Measurements from ENCODE around the gene EPS8L2.

Gene EPS8L2

DNA sequence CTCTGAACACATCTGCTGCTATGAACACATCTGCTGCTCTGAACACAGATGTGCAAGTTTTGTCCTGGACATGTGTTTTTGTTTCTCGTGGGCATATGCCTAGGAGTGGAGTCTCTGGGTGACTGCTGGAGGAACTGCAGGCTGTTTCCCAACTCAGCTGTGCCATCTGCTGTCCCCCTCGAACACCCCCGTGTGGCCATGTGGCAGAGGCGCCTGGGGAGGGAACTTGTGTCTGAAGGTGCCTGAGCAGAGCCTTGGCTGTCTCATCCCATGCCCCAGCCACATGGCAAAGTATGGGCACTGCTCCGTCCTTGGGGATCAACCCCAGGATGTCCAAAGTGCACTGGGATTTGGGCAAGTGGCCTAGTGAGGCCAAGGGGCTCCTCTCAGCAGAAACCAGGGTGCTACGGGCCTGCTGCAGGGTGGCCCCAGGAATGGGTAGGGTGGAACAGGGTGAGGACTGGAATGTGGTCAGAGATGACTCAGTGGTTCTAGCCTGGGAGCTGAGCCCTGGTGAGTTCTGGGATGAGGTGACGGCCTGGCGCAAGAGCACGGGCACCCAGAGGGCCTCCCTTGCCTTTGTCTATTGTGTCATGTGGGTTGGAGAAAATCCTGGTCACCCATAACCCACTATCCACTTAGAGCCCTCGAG, 56.5 kb downstream of the EPS8L2 start:
- peak; percentile 67 for DNase-seq (ENCODE audit: low spot score)

DNA sequence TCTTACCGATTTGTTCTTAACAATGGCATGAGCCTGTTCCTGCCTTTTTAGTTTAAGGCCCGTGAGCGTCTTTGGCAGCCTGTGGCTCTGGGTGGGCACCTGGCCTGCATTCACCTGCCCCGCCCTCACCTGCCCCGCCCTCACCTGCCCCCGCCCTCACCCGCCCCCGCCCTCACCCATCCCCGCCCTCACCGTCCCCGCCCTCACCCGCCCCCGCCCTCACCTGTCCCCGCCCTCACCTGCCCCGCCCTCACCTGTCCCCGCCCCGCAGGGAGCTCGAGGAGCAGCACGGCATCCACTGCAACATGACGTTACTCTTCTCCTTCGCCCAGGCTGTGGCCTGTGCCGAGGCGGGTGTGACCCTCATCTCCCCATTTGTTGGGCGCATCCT, 57.0 kb downstream of the EPS8L2 start:
- DNase-seq (ENCODE audit: low spot score) = no peak

DNA sequence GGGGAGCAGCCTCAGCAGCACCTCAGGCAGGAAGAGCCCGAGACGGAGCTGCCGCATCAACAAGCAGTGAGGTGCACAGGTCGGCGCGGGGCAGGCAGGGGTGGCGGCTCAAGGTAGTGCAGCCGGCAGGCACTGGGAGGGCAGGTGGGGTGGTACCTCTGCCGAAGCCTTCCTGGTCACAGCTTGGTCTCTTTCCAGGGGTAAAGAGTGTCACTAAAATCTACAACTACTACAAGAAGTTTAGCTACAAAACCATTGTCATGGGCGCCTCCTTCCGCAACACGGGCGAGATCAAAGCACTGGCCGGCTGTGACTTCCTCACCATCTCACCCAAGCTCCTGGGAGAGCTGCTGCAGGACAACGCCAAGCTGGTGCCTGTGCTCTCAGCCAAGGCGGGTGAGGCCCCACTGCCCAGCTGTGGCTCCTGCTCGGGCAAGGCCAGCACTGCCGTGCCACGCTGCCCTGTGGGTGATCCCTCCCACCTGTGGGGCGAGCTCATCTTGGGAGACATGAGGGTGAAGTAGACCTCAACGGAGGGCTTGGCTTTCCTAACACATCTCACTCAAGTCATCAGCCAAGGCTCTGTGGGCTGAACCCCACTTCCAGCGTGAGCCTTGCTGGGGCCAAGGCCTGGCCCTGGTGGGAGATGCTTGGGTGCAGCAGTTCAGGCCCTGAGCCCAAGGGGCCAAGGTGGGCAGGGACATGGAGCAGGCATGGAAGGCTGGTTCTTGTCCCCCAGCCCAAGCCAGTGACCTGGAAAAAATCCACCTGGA, 57.7 kb downstream of the EPS8L2 start:
- no peak for DNase-seq (ENCODE audit: low spot score)

DNA sequence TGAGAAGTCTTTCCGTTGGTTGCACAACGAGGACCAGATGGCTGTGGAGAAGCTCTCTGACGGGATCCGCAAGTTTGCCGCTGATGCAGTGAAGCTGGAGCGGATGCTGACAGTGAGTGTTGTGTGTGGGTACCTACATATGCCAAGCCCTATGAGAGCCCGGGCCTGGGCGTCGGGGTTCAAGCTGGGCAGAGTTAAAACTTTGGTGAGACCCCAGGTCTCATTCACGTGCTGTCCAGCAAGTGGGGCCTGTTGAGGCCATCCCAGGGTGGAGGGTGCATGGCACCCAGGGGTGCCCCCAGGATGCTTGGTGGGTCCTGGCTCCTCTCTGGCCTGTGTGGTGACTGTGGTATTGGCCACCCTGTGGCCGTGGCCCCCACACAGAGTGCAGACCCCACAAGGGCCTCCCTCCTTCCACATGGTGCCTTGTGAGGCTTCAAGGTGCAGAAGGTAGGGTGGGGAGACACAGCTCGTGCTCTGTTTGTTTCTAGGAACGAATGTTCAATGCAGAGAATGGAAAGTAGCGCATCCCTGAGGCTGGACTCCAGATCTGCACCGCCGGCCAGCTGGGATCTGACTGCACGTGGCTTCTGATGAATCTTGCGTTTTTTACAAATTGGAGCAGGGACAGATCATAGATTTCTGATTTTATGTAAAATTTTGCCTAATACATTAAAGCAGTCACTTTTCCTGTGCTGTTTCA, 58.4 kb downstream of the EPS8L2 start:
- no peak for DNase-seq (ENCODE audit: low spot score)

DNA sequence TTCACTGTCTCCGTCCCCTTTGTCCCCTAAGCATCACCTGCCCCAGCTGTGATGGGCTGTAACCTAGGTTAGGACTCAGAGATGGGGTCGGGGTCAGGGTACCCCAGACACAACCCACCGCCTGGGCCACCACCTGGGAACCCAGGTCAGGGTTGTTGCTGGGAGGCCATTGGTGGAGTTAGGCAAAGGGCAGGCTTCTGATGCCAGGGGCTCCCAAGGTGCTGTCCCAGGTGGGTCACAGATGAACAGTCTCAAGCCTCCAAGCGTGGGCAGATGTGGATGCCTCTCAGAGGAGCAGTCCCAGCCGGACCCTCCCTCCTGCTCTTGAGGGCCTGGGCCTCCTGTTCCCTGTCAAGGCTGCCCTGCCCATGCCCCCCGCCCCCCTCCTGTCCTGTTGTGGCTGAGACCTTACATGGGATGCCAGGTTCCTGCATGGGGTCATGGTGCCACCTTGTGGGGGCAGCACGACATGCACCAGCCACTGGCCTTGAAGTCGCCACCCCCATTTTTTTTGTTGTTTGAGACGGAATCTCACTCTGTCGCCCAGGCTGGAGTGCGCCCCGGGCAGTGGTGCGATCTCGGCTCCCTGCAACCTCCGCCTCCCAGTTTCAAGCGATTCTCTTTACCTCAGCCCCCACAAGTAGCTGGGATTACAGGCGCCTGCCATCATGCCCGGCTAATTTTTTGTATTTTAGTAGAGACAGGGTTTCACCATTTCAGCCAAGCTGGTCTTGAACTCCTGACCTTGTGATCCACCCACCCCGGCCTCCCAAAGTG, 59.2 kb downstream of the EPS8L2 start:
- peak; percentile 82 for DNase-seq (ENCODE audit: low spot score)

DNA sequence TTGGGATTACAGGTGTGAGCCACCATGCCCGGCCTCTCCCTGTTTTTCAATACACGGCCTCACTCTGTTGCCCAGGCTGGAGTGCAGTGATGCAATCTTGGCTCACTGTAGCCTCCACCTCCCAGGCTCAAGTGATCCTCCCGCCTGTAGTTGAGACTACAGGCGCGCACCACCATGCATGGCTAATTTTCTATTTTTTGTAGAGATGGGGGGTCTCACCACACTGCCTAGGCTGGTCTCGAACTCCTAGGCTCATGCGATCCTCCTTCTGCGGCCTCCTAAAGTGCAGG, 59.7 kb downstream of the EPS8L2 start:
- no peak for DNase-seq (ENCODE audit: low spot score)

DNA sequence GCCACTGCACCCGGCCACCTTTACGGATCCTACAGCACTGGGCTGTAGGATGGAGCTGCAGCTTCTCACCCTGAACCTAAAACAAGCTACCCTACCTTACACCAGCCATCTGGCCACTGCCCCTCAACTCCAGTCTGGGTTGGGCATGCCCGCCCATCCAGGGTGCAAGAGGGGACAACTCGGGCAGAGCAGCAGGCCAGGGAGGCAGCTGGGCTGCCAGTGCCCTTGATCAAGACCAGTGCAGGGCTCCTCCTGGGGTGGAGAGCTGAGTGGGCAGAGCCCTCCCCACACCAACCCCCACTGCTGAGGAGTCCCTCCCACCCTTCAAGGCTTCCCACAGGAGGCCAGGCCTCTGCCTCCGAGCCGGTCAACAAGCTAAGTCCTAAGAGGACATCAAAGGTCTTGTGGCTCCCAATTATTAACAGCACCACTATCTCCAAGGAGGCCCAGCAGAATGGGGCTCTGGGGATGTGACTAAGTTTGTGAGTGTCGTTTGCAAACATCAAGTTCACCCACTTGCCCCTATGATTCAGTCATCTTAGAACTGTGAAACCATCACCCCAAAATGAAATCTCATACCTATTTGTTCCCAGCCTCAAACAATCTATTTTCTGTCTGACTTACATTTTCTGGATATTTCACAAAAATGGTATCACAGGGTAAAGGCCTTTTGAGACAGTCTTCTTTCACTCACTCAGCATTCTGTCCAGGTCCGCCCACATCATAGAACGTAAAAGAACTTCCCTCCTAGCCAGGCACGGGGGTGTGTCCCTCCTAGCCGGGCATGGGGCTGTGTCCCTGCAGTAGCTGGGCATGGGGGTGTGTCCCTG, 60.3 kb downstream of the EPS8L2 start:
- DNase-seq (ENCODE audit: low spot score) = no peak

DNA sequence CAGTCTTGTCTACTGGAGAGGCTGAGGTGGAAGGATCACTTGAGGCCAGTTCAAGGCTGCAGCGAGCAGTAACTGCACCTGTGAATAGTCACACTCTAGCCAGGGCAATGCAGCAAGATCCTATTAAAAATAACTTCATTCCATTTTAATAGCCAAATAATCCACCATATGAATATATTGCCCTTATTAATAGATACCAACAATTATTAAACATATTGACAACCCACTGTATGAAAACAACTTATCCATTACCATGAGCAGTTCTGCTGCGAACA, 60.8 kb downstream of the EPS8L2 start:
- no peak for DNase-seq (ENCODE audit: low spot score)

DNA sequence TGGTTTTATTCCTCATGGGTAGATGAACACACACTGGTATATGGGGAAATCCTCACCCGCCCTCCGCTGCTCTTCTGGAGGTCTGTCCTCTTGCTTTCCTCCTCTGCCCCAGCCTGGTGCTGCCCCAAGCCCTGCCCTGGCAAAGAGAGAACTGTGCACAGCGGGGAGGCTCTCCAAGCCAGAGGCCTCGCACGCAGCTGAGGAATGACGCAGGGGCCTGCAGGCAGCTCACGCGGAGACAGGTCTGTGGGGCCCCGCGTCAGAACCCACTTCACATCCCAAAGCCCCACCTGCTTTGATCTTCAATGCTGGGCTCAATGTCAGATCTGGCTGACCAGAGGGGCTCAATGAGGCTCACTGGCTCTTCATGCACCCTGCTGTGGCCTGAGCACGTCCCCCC, 61.2 kb downstream of the EPS8L2 start:
- no peak for DNase-seq (ENCODE audit: low spot score)

DNA sequence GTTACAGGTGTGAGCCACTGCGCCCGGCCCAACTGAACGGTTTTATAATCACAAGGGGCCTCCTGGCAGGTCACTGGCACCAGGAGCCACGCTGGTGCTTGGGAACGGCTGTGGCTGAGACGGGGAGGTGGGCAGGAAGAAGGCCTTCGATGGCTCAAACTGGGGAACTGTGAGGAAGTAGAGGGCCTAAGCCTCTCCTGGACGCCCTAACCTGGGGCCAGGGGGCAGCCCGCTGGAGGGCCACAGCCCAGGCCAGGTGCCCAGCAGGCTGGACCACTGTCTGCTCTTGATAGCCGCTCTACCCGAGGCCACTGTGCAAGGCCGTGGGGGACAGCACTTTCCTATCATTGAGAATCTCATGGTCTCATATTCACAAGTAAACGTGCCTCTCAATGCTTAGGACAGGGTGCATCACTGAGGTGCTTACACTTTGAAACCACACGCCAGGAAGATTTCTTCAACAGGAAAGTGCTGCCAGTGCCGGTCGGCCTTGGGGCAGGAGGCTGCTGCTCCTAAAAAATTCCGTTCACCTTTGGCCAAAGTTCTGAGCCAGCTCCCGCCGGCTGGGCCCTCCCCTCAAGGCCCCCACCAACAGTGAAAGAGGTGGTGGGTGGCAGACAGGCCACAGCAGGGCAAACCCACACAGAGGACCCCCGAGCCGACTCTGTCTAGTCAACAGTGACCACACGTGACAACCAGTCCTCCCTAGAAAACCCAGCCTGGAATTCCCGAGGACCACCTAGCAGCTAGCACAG, 64.0 kb downstream of the EPS8L2 start:
- DNase-seq (ENCODE audit: low spot score) = no peak

DNA sequence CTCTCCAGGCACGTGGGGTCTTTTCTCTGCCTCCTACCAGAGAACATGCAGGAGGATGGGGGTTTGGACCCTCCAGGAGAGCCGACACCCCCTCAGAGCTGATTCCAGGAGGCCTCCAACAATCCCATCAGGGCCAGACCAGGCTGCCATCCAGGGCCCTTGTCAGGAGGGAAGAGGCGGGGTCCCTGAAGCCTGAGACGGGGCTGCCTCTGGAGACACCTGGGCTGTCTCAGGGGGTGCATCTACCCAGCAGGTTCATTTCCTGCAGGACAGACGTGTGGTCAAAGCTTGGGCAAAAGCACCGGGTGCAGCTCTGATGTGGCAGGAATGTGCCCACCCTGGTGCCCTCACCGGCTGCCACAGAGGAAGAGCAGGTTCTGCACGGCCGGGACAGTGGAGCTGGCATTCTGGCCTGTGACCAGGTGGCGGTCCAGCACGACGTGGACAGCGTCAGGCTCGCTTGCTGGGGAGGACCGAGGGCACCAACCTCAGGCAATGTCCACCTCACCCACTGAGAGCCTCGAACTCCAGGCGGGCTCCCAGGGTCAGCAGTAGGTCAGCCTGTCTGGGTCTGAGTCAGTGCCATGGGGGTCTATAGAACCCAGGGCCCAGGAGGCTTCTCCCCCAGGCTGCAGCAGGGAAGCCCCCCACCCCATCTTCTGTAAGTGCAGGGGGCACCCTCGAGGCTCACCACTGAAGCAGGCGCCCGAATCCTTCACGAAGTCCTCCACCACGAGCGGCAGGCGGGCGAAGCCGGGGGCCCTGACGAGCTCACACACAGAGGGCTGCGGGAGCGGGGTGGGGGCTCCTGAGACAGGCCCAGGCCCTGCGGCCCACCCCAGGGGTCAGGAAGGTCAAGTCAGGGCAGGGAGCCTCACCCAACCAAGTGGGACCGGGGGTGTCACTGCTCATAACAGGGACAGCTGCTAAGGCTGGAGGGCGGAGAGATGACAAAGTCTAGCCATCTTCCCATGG, 64.9 kb downstream of the EPS8L2 start:
- no peak for DNase-seq (ENCODE audit: low spot score)

DNA sequence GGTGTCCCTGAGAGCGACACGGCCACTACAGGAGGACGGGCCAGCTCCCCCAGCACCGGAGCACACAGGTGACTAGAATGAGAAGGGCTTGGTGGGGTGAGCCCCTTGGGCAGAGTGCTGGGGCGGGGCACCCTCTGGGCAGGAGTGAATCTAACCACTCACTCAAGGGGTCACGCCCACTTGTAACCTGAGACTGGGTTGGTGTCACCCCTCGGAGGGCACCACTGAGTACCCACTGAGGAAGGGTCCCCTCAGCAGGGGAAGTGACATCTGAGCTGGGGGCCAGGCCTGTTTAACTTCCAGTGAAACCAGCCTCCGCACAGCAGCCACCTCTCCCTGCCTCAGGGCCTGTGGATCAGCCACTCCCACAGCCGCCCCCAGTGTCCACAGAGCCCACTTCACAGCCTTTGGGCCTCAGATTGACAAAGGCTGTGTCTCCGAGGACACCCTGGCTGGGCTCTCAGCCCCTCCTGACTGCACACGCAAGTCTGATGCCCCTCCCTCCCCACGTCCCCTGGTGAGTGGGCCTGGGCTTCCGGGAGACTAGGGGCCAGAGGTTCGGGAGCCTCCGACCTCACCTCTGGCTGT, 65.7 kb downstream of the EPS8L2 start:
- no peak for DNase-seq (ENCODE audit: low spot score)

DNA sequence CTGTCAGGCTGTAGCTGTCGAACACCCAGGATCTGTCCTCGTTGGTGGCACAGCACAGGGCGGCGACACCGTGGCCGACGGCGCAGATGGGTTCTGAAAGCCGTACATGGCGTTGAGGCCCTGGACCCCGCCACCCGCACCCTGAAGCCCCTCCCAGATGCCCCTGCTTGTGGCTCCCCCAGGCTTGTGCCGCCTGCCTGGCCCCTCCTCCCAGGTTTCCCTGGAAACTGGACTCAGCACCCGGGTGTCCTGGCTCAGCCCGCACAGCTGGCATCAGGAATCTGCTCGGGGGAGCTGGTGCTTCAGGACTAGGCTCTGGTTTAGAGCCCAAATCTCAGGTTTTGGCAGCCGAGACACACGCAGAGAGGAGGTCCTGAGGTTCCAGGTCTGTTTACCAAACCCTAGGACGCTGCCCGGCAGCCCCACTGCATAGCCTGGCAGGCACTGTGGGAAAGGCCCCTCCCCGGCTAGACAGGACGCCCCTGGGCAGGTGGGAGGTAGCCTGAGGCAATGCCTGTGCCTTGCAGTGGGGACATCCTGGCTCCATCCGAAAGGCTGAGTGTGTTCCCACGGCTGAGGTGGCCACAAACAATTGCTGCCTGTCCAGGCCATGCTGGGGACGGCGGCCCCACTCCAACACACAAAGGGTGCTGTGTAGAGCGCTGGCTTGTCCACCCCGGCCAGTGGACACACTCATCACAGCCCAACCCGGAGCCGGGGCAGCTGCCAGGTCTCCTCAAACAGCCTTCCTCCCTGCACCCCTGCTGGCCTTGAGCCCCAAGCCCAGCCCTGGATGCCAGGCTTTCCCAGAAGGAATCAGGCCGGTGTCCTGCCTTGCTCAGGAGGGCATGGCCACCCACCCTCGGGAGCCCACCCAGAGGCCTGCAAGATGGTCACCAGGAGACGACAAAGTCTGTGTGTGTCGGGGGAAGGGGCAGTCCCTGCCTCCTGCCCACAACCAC, 66.7 kb downstream of the EPS8L2 start:
- DNase-seq (ENCODE audit: low spot score) = no peak

DNA sequence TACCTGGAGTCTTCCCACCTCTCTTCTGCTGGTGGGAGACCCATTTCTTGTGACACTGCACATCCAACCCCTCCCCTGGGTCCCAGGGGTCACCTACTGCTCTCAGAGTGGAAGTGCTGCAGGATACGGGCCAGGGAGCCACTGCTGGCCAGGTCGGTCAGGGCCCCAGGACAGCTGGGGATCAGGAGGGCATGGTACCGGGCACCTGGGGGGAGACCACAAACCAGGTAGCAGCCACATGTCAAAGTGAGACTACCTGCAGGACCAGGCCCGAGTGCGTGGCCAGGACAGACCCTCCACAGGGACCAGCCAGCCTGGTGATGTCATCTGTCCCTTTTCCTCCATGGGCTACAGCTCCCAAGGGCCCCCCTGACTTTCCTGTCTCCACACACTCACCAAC, 67.4 kb downstream of the EPS8L2 start:
- no peak for DNase-seq (ENCODE audit: low spot score)

DNA sequence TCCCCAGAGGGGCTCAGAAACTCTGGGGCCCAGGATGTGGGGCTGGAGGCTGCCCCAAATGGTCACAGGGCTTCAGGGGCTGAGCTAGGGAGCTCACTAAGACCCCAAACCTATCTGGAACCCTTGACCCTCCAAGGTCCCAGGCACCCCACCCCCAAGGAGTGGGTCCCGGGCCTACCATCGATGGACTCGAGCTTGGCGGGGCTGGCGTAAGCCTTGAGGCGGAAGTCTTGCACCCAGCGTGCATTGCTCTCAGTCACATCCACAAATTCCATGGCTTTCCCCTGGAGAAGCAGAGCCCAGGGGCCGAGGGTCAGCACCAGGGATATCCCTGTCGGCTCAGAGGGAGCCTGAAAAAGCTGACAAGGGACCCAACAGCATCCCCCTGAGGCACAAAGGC, 67.8 kb downstream of the EPS8L2 start:
- DNase-seq (ENCODE audit: low spot score) = no peak

DNA sequence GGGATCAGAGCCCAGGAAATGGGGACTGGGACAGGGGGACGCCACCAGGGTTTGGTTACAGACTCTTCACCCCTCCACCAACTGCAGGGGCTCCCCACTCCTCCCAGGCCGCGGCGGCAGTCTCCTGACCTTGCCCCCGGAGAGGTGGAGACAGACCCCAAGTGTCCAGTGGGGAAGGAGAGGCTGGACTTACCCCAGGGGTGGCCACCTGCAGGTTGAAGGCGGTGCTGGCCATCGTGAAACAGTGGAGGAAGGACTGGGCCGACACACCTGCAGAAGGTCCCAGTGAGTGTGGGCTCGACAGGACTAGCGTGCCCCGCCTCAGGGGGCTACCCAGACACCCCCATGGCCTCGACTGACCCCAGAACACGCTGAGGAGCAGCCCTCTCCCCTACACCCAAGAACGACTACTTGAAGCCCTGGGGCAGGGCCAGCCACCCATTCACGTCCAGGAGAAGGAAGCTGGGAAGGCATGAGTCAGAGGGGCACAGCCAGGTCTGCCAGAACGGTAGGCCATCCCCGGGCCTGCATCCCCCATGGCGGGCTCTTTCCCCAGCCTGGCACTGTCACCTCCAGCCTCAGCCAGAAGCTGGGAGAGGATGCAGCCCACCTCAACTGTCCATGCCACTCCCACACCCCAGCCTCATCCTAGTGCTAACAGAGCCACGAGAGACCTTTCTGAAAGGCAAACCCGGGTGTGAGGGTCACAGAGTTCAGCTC, 69.0 kb downstream of the EPS8L2 start:
- no peak for DNase-seq (ENCODE audit: low spot score)

DNA sequence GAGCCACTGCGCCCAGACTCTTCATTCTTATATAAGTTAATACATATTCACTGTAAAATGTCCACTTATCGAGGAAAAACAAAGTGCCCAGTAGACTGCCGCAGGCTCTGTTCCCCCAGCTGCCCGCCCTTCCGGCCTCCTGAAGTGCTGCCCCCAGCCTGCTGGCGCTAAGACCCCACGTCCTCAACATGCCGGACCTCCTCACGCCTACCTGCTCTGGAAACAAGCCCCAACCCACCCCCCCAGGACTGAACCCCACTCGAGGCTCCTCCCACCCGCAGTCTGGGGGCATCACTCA, 70.2 kb downstream of the EPS8L2 start:
- DNase-seq (ENCODE audit: low spot score) = no peak

Data from NAMALWA (cell line).